Lung (tissue), 12 donors: ENCODE measurements around the gene PXMP4. TPM values are rescaled to one million over a fixed set of nuclear protein-coding genes. Genes with fewer than 3 reads are reported as not detected.

Experiments
- ATAC-seq: fragments of 200-7000 bp; cut with Tn5 transposase; one replicate; pipeline ENCODE4 v1.9.1; 2020; ENCODE audit warnings: moderate number of reproducible peaks; ENCODE audit not compliant: insufficient read depth, low FRiP score
- DNase-seq, 3 donors: peaks; one replicate each; pipeline ENCODE4 v3.0.0-alpha.2; 2013 to 2017
- H3K27ac ChIP-seq, 2 donors: one replicate each; pipeline ENCODE4 v1.5.1; 2013; ENCODE audit warnings: mild to moderate bottlenecking in 2 of 2, moderate library complexity in 2 of 2, control low read depth in 1 of 2, inconsistent platforms in 1 of 2, low read depth in 1 of 2, low read length in 1 of 2
- H3K27me3 ChIP-seq, 3 donors: one replicate each; pipeline ENCODE4 v1.5.1; 2013; ENCODE audit warnings: low read length in 2 of 3; ENCODE audit not compliant: control insufficient read depth in 3 of 3, insufficient read depth in 3 of 3
- H3K36me3 ChIP-seq, 4 donors: one replicate each; pipeline ENCODE4 v1.5.1; 2013; ENCODE audit warnings: low read length in 4 of 4, mild to moderate bottlenecking in 1 of 4, moderate library complexity in 1 of 4; ENCODE audit not compliant: control insufficient read depth in 4 of 4, insufficient read depth in 4 of 4
- H3K4me1 ChIP-seq, 5 donors: one replicate each; pipeline ENCODE4 v1.5.1; 2013; ENCODE audit warnings: low read length in 5 of 5, mild to moderate bottlenecking in 2 of 5, moderate library complexity in 1 of 5; ENCODE audit not compliant: control insufficient read depth in 5 of 5, insufficient read depth in 5 of 5
- H3K4me3 ChIP-seq: one replicate; pipeline ENCODE4 v1.5.1; 2013; ENCODE audit warnings: mild to moderate bottlenecking, control low read depth, moderate library complexity
- H3K9ac ChIP-seq, 2 donors: one replicate each; pipeline ENCODE4 v1.5.1; 2013; ENCODE audit warnings: low read length in 2 of 2, control low read depth in 1 of 2; ENCODE audit not compliant: insufficient read depth in 1 of 2
- H3K9me3 ChIP-seq, 4 donors: one replicate each; pipeline ENCODE4 v1.5.1; 2013; ENCODE audit warnings: low read length in 3 of 4, mild to moderate bottlenecking in 1 of 4, moderate library complexity in 1 of 4; ENCODE audit not compliant: control insufficient read depth in 4 of 4, insufficient read depth in 3 of 4
- CTCF ChIP-seq: IDR thresholded peaks from 2 replicates; pipeline ENCODE4 v1.5.1; 2012; ENCODE audit warnings: mild to moderate bottlenecking; ENCODE audit errors: control extremely low read depth, extremely low read depth
- WGBS, 2 donors: extraction: QIAGEN DNeasy Blood & Tissue Kit; methylation state at CpG; one replicate each; pipeline ENCODE4 v1.1.7; 2013; 5-methylcytosine and 5-hydroxymethylcytosine counted together
- polyA plus RNA-seq, 2 donors: library from polyadenylated mRNA; stranded (reverse); fragments of 200-250 nt; gene quantifications; one replicate each; pipeline ENCODE4 v1.2.1, GENCODE V29; 2013
- total RNA-seq, 2 donors: library from RNA; depleted of rRNA in 1 of 2; stranded (reverse); fragments of >200 nt in 1 of 2; gene quantifications; one replicate each; pipeline ENCODE4 v1.2.1, GENCODE V29; 2014 to 2021
- donor health status: control.
- donor health status: control.
- donor health status: Bipolar disorder and iron deficiency.
- donor health status: healthy.
- donor health status: DM: yes; HTN: yes; CAD: no.

The PXMP4 gene
- total and polyA plus RNA-seq, 4 donors, result 10.2 to 36.8 (median 26.8) TPM

- Histone ChIP-seq H3K9me3 (no peaks in the 10 kb centered on the region), H3K4me3 (no peak overlapping the region), H3K9ac (no peak overlapping the region), H3K27ac (peak overlapping the region in 1 of 2 donors; percentile 13), H3K27me3 (no peaks in the 10 kb centered on the region), H3K36me3 (no peaks in the 10 kb centered on the region), H3K4me1 (peaks cover 0 to 25% (median 18%) of the 10 kb centered on the region in 5 donors)
- ATAC-seq, result no peak
- no peak for TF ChIP-seq CTCF
- no peak for DNase-seq
- WGBS, 2 donors, result 68 to 70% methylated on average over 8 of the region's 8 CpGs
These were observed 32.7 kb downstream of the PXMP4 start for GRCh38 chr20:33687370-33687915.

- no peak for ATAC-seq
- Histone ChIP-seq H3K27me3 (no peaks in the 10 kb centered on the region), H3K9me3 (no peaks in the 10 kb centered on the region), H3K4me1 (peaks cover 0 to 28% (median 18%) of the 10 kb centered on the region in 5 donors), H3K27ac (peak overlapping the region in 1 of 2 donors; percentile 50), H3K36me3 (no peaks in the 10 kb centered on the region), H3K4me3 (no peak overlapping the region), H3K9ac (no peak overlapping the region)
- TF ChIP-seq CTCF, result no peak
- DNase-seq, result no peak
- 77 to 85% methylated on average over 14 of the region's 14 CpGs for WGBS, 2 donors
These were observed 33.1 kb downstream of the PXMP4 start for GRCh38 chr20:33686984-33687366.

- TF ChIP-seq CTCF, result peak; percentile 16
- DNase-seq, result peak; percentile 95 to 97 (median 97)
- Histone ChIP-seq H3K36me3 (no peaks in the 10 kb centered on the region), H3K27ac (peak within 1 kb of the TSS in 1 of 2 donors; percentile 50), H3K9me3 (no peaks in the 10 kb centered on the region), H3K4me1 (peaks cover 0 to 28% (median 18%) of the 10 kb centered on the region in 5 donors), H3K4me3 (peak within 1 kb of the TSS; percentile 36), H3K9ac (no peak within 1 kb of the TSS), H3K27me3 (no peaks in the 10 kb centered on the region)
- peak; percentile 99 for ATAC-seq
- 2 to 3% methylated on average over 56 to 101 of the region's 101 CpGs for WGBS, 2 donors
These were observed 33.8 kb downstream of the PXMP4 start, which contains the start of gene E2F1 for GRCh38 chr20:33686100-33686983. Gene E2F1 (minus strand): TSS chr20:33686385. CDS start chr20:33686264, 121 bp downstream.
